ENCODE measurements around the gene NDUFS4.

NDUFS4 gene

DNA sequence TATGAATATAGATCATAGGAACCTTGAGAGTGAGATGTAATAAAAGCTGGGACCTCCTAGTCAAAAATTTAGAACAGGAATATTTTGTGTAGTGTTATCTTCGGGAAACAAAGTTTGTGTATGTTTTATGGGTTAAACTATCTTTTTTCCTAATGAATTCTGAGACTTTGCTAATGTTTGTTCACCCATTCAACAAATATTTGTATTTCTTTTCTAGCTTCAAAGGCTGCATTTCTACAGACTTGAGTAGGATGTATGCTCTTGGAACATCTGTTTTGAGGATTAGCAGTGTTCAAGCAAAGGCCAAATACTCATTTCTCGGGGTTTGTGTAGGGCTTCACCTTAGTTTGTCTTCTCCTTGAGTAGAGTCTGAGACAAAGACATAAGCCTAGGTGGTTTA is 16.2 kb downstream of the NDUFS4 start:
- POLR2A ChIA-PET, result no interaction called here
- no peak overlapping the region for H3K4me3 ChIP-seq (ENCODE audit: low read depth, low read length)
- TF ChIP-seq, protein P1, sequence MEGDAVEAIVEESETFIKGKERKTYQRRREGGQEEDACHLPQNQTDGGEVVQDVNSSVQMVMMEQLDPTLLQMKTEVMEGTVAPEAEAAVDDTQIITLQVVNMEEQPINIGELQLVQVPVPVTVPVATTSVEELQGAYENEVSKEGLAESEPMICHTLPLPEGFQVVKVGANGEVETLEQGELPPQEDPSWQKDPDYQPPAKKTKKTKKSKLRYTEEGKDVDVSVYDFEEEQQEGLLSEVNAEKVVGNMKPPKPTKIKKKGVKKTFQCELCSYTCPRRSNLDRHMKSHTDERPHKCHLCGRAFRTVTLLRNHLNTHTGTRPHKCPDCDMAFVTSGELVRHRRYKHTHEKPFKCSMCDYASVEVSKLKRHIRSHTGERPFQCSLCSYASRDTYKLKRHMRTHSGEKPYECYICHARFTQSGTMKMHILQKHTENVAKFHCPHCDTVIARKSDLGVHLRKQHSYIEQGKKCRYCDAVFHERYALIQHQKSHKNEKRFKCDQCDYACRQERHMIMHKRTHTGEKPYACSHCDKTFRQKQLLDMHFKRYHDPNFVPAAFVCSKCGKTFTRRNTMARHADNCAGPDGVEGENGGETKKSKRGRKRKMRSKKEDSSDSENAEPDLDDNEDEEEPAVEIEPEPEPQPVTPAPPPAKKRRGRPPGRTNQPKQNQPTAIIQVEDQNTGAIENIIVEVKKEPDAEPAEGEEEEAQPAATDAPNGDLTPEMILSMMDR (IDR thresholded peaks at IDR 0.05; ENCODE audit: insufficient read depth, low read length, missing control alignments), result no peak
- no peak for DNase-seq (ENCODE audit: low read depth, low spot score)
- CTCF ChIA-PET, result no interaction called here

DNA sequence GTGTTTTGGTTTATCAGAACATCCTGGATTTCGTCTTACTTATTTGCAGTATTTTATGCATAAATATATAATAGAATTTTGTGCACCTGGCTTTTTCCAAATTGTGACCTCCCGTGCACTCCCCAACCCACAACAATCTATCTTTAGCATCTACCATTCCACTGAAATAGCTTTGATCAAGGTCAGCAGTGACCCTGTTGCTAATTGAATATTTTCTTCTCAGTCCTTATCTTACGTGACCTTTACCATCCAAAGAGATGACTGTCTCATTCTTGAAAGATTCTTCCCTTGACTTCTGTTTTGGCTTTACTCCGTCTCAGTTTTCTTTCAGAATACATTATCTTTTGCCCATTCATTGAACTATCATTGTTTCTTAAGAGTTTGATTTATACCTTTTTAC is 18.4 kb downstream of the NDUFS4 start:
- DNase-seq (ENCODE audit: low read depth, low spot score), result no peak
- TF ChIP-seq, protein P1 (IDR thresholded peaks at IDR 0.05; ENCODE audit: insufficient read depth, low read length, missing control alignments), result no peak
- ChIA-PET POLR2A (no interaction called here), CTCF (no interaction called here)
- no peak overlapping the region for H3K4me3 ChIP-seq (ENCODE audit: low read depth, low read length)

DNA sequence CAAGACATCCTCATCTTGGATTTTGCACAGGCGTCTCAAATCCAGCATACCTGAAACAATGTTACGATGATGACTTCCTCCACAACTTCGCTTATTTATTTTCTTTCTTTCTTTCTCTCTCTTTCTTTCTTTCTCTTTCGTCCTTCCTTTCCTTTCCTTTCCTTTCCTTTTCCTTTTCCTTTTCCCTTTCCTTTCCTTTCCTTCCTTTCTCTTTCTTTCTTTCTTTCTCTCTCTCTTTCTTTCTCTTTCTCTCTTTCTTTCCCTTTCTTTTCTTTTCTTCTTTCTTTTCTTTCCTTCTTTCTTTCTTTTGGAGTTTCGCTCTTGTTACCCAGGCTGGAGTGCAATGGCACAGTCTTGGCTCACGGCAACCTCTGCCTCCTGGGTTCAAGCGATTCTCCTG is 20.1 kb downstream of the NDUFS4 start:
- CTCF ChIA-PET, result no interaction called here
- DNase-seq (ENCODE audit: low read depth, low spot score), result no peak
- TF ChIP-seq, protein P1 (IDR thresholded peaks at IDR 0.05; ENCODE audit: insufficient read depth, low read length, missing control alignments), result no peak
- POLR2A ChIA-PET, result no interaction called here
- H3K4me3 ChIP-seq (ENCODE audit: low read depth, low read length), result no peak overlapping the region

DNA sequence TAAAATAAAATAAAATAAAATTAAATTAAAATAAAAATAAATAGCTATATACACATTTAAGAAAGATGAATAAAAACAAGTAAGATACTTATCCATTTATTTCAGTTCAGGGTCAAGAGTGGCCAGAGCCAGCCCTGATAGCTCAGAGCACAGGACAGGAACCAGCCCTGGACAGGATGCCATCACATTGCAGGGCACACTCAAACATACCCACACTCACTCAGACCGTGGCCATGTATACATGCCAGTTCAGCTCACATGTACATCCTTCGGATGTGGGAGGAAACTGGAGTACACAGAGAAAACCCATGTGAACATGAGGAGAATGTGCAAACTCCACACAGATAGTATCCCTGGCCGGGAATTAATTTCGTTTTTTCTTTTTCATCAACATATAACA is 21.8 kb downstream of the NDUFS4 start:
- TF ChIP-seq, protein P1 (IDR thresholded peaks at IDR 0.05; ENCODE audit: insufficient read depth, low read length, missing control alignments), result no peak
- DNase-seq (ENCODE audit: low read depth, low spot score), result no peak
- no peak overlapping the region for H3K4me3 ChIP-seq (ENCODE audit: low read depth, low read length)
- ChIA-PET CTCF (no interaction called here), POLR2A (no interaction called here)

DNA sequence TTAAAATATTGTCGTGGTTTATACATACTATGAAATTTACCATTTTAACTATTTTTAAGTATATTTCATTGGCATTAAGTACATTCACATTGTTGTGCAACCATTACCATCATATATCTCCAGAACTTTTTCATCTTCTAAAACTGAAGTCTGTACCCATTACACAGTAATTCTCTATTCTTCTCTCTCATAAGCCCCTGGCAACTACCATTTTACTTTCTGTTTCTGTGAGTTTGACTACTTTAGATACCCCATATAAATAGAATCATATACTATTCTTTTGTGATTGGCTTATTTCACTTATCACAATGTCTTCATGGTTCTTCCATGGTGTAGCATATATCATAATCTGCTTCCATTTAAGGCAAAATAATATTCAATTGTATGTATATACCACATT is 30.3 kb downstream of the NDUFS4 start:
- TF ChIP-seq, protein P1 (IDR thresholded peaks at IDR 0.05; ENCODE audit: insufficient read depth, low read length, missing control alignments), result no peak
- CTCF ChIA-PET, result no interaction called here
- DNase-seq (ENCODE audit: low read depth, low spot score), result no peak
- POLR2A ChIA-PET, result no interaction called here
- H3K4me3 ChIP-seq (ENCODE audit: low read depth, low read length), result no peak overlapping the region

DNA sequence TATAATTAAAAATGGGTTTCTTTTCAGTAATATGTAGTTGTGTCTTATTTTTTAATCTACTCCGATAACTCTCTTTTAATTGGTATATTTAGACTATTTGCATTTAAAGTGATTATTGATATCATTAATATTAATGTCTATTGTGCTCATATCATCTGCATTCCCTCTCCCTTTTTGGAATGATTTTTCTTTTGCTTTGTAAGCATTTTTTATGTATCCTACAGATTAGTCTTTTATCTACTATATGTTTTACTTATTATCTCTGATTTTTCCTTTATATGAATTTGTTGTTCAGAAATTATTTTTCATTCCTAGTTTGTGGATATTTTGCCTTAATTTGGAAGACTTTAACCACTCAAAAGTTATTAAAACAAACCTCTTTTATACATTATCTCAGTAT is 34.0 kb downstream of the NDUFS4 start:
- no peak overlapping the region for H3K4me3 ChIP-seq (ENCODE audit: low read depth, low read length)
- no peak for DNase-seq (ENCODE audit: low read depth, low spot score)
- TF ChIP-seq, protein P1 (IDR thresholded peaks at IDR 0.05; ENCODE audit: insufficient read depth, low read length, missing control alignments), result no peak
- ChIA-PET CTCF (interaction anchor here (1.0 kb wide), 1 partner anchor 11 kb away, joined by 3 read pairs; no protein-coding TSS in a partner anchor), POLR2A (no interaction called here)

Measured in AG04449 (cell line).